GM18951 (cell line): ENCODE measurements around the gene AMMECR1.
"Not testable (repeated sequence)": the region's sequence is repeated elsewhere in the genome, so short reads cannot be mapped to it uniquely, and the experiment has no call there.

ENCODE experiments used
- POLR2A ChIP-seq: IDR thresholded peaks from 4 replicates; pipeline ENCODE4 v1.6.1; 2011; ENCODE audit warnings: mild to moderate bottlenecking; ENCODE audit not compliant: insufficient read length, insufficient read depth; ENCODE audit errors: extremely low read depth
- in situ Hi-C: fragments of 300-500 bp; cut with MboI; formaldehyde crosslinking; loops from one replicate; pipeline ENCODE4 v1.12.0; 2022; ENCODE audit warnings: low sequenced_read_pairs, mixed read lengths, inconsistent platforms; ENCODE audit not compliant: unreplicated experiment

Gene AMMECR1

DNA sequence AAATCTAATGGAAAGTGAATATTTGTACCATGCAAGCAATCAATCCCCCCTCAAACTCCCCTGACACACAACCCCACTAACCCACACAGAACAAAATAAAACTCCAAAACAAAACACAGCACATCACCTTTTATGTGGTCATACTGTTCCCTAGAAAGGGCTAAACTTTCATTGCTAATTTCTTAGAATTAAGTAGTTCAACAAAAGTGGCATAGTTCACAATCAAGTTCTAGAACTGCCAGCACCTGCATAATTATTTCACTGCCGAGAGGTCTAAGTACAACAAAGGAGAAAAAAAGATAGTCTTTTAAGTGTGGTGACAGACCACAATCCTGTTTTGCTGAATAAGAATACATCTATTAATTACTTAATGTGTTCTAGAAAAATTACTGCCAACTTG lies 58.8 kb downstream of the AMMECR1 start:
- no peak for TF ChIP-seq POLR2A

DNA sequence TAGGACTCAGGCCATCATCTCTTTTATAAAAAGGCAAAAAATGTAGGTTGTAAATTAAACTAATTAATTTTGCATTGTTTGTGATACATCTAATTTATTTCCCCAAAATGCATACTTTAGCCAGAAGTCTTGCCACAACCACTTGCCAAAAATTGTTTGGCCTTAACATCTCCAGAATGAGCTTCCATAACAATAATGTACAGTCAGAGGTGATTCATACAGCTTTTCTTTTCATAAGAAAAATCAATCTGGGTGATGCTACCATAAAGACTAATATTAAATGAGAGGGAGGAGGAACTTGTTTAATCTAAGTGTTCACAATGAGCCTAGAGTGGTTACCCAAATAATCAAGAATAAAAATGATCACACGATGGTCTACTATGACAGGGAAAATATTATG lies 59.3 kb downstream of the AMMECR1 start:
- in situ Hi-C loops = no loop called here
- no peak for TF ChIP-seq POLR2A

More for the DNA sequence above, 58.8 kb downstream of the AMMECR1 start:
- in situ Hi-C loops = no loop called here

DNA sequence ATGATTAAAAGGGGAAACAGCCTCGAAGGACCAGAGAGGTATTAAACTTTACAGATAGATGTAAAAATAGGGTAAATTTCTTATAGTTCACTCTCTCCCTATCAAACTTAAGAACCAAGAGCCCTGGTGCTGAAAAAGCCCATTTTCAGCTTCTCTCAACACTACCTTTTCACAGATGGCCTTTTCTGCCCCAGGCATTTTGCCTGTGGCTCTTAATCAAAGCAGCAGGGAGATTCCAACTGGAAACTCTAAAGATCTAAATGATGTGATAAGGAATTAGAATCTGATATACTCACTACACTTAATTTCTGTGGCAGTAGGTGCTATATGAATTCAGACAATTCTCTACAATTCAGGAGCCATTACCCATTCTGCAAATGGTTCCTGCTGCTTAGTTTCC lies 60.0 kb downstream of the AMMECR1 start:
- no peak for TF ChIP-seq POLR2A
- in situ Hi-C loops = no loop called here

DNA sequence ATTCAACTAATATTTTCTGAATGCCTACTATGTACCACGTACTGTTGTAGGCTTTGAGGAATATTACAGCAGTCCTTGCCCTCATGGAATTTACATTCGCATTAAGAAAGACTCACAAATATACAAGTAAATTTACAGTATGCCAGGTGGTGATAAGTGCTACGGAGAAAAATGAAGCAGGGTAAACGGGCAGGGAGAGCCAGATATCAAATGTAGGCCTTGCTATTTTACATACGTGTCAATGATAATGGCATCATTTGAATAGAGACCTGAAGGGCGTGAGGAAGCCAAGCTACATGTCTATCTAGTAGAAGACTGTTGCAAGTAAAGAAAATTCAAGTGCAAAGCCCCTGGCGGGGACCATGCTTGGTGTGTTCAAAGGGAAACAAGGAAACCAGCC lies 65.2 kb downstream of the AMMECR1 start:
- no peak for TF ChIP-seq POLR2A
- in situ Hi-C loops = no loop called here

DNA sequence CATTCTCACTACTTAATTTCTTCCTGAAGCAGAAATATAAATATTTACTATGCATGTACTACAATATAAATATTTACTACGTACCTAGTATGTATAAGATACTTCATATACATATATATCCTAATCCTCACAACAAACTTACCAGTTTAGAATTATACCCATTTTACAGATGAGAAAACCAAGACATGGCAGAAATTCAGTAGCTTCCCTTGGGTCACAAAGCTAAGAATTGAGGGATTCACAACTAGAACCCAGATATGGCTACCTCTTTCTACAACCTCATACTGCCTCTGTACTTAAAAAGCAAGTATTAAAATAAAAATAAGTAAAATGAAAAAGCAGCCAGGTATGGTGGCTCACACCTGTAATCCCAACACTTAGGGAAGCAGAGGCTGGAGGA lies 65.9 kb downstream of the AMMECR1 start:
- TF ChIP-seq POLR2A = no peak
- in situ Hi-C loops = no loop called here

DNA sequence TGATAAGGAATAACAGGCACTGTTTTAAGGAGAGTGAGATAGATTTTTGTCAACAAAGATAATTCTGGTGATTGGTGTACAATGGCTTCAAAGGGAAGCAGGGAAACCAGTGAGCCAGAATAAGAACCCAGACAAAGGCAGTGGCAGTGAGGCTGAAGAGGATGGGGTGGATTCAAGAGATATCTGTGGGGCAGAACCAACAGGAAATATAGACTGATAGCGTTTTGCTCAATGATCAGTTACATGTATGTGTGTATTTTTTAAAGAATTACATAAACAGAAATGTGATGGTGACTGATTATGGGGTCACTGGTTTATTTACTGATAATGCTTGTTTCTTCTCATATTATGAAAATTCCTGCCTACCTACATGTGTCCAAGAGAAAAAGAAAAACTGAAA lies 66.4 kb downstream of the AMMECR1 start:
- in situ Hi-C loops = no loop called here
- TF ChIP-seq POLR2A = no peak

DNA sequence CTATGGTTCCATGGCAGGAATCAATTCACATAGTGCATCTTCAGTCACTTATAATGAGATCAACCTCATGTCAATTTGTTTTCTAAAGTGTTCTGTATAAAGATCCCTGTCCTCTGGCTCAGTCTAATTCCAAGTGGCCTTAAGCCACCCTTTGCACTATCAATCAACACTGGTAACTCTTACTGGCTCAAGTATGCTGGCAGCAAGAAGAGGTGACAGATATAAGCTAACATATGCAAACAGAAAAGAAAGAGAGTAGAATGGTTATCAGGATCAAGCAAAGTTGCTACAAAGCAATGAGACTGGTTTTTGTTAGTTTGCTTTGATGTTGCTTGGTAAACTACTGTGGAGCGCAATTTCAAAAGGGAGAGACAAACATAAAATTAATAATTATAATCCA lies 67.0 kb downstream of the AMMECR1 start:
- in situ Hi-C loops = no loop called here
- no peak for TF ChIP-seq POLR2A

DNA sequence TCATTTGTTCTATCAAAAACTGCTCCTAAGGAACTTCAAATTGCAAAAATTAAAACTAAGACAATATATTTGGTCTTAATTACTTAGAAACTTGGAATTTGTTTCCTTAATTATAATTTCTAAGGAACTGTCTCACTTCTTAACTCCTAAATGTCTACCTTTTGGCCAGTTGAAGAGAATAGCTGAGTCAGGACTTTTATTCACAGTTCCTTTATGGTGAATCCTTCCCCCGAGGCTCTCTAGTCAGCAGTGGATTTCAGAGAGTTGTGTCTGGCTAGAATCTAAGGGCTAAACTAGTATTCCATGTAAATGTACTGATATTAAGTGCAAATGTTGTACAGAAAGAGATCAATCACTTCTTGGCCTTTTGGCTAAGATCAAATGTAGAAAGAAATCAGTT lies 69.3 kb downstream of the AMMECR1 start:
- no peak for TF ChIP-seq POLR2A
- in situ Hi-C loops = no loop called here

DNA sequence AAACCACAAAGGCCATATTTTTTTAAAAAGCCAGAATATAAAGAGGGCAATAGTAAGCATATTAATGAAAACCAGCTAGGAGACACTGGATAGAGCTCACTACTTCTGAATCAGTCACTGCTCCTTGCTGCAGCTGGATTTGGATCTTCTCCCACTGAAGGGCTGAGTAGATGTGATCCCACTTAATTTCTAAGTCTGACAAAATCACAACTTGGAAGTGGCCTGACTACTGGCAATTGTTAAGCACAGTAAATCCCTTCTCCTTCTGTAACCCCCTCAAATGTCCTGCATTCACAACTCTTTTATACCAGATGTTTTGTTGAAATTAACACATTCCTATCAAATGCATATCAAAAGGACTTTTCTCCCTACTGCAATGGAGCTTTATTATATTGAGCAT lies 72.9 kb downstream of the AMMECR1 start:
- no peak for TF ChIP-seq POLR2A
- in situ Hi-C loops = no loop called here

DNA sequence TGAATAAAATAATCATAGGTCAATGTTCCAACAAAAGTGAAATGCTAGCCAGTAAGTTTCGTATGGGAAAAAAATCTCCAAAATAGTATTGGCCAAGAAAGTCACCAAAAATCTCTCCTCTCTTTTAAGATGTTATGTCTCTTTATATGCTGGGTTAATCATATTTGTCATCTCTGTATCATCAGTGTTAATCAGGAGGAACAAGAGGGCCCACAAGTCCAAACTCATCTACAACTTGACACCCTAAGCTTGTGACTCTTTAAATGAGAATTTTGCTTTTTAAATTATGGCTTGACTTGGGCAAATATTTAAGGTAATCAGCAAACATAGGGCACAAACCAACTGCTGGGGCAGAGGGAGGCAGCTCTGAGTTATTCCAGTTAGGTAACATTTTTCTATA lies 75.5 kb downstream of the AMMECR1 start:
- no peak for TF ChIP-seq POLR2A
- in situ Hi-C loops = no loop called here

DNA sequence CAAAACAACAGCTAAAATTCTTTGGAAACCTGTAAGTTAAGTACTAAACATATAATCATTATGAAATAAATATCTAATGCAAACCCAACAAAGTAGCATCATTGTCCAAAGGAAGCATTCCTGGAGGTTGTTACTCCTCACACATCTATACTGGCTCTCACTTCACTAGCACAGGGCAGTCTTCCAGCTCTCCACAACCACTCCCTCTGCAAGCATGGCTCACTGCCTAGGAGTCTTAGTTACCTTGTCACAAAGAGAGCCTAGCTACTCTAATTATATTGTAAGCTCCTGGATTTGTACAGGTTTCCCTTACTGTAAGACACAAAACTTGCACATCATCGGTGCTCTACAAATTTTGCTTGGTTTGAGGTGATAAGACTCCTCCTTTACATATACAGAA lies 76.1 kb downstream of the AMMECR1 start:
- no peak for TF ChIP-seq POLR2A
- in situ Hi-C loops = no loop called here

DNA sequence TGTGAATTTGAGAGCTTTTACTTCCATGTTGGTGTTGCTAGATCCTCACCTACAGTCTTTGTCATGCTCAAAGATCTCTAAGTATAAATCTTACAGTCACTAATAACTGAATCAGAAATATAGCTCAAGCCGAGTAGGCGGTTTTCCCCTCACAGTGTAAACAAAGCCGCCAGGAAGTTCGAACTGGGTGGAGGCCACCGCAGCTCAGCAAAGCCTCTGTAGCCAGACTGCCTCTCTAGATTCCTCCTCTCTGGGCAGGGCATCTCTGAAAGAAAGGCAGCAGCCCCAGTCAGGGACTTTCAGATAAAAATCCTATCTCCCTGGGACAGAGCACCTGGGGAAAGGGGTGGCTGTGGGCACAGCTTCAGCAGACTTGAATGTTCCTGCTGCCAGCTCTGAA lies 79.6 kb downstream of the AMMECR1 start:
- in situ Hi-C loops = not testable (repeated sequence)

DNA sequence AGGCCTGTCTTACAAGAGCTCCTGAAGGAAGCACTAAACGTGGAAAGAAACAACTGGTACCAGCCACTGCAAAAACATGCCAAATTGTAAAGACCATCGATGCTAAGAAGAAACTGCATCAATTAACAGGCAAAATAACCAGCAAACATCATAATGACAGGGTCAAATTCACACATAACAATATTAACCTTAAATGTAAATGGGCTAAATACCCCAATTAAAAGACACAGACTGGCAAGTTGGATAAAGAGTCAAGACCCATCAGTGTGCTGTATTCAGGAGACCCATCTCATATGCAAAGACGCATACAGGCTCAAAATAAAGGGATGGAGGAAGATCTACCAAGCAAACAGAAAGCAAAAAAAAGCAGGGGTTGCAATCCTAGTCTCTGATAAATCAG lies 86.4 kb downstream of the AMMECR1 start:
- in situ Hi-C loops = not testable (repeated sequence)

DNA sequence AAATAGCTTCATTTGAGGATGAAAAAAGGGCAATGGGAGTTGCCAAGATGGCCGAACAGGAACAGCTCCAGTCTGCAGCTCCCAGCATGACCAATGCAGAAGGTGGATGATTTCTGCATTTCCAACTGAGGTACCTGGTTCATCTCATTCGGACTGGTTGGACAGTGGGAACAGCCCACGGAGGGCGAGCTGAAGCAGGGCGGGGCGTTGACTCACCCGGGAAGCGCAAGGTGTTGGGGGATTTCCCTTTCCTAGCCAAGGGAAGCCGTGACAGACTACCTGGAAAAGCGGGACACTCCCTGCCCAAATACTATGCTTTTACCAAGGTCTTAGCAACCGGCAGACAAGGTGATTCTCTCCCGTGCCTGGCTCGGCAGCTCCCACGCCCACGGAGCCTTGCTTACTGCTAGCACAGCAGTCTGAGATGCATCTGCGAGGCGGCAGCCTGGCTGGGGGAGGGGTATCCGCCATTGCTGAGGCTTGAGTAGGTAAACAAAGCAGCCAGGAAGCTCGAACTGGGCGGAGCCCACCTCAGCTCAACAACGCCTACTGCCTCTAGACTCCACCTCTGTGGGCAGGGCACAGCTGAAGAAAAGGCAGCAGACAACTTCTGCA lies 88.3 kb downstream of the AMMECR1 start:
- in situ Hi-C loops = not testable (repeated sequence)

DNA sequence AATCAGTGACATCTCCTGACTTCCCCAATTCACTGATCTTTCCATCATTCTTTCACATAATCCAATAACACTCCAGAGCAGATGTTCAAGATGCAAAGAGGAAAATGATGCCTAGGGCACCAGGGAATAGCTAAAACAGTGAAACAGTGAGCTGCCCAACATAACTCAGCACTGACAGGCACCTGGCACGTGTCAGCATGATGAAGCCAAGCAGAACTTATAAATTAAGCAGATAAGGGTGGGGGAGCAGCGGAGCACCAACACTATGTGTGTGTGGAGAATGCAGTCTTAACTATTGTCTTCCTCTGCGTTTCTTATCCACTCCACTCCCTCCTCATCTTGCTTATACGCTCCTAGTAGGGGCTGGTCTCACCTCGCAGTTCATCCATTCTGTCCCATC lies 89.4 kb downstream of the AMMECR1 start:
- TF ChIP-seq POLR2A = no peak
- in situ Hi-C loops = no loop called here
